Stomach (tissue), 4 donors: ENCODE data around the gene TMPRSS11D.

Experiments used
- CTCF ChIP-seq, 7 experiments: fragments of 450-650 bp in 4 of 7; fragments of 200-600 bp in 3 of 7; sonication (generic) in 3 of 7; IDR thresholded peaks; one replicate each; pipeline ENCODE4 v1.5.1; 2016 to 2019; ENCODE audit warnings: antibody characterized with exemption in 7 of 7, control low read depth in 2 of 7, mild to moderate bottlenecking in 1 of 7
- EP300 ChIP-seq: sonication (generic); formaldehyde crosslinking; IDR thresholded peaks from one replicate; pipeline ENCODE4 v1.6.1; 2017; ENCODE audit warnings: antibody characterized with exemption
- POLR2A ChIP-seq, 4 donors: fragments of 450-650 bp; IDR thresholded peaks; one replicate each; pipeline ENCODE4 v1.6.1; 2016; ENCODE audit warnings: antibody characterized with exemption in 4 of 4, control low read depth in 2 of 4, mild to moderate bottlenecking in 1 of 4, moderate library complexity in 1 of 4

GRCh38 chr4:67883902-67884301 lies at the start of gene TMPRSS11D:
- TF ChIP-seq CTCF (IDR thresholded peaks at IDR 0.05): no peak
- TF ChIP-seq POLR2A (IDR thresholded peaks at IDR 0.05): no peak
- TF ChIP-seq EP300: no peak
